GM19099 (cell line): ENCODE data around the gene FMN1.

ENCODE experiments used
- POLR2A ChIP-seq: IDR thresholded peaks from 3 replicates; pipeline ENCODE4 v1.6.1; 2011; ENCODE audit warnings: low read depth; ENCODE audit not compliant: insufficient read length; ENCODE audit errors: extremely low read depth

Gene FMN1

DNA sequence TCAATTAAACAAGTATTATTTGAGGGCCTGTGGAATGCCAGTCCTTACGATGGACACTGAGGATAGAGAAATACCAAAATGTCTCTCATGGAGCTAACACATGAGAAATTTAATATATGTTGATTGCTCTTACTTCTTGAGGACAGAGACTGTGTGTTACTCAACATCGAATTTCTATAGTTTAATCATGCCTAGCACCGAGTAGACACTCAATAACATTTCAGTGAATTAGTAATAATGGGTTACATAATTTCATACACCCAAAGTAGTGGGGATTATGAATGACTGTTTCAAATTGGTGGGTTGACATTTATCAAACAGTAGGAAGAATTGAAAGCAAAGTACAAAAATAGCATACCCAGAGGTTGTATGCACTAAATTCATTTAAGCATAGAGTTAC is 11.2 kb downstream of the FMN1 start:
- no peak for TF ChIP-seq POLR2A

DNA sequence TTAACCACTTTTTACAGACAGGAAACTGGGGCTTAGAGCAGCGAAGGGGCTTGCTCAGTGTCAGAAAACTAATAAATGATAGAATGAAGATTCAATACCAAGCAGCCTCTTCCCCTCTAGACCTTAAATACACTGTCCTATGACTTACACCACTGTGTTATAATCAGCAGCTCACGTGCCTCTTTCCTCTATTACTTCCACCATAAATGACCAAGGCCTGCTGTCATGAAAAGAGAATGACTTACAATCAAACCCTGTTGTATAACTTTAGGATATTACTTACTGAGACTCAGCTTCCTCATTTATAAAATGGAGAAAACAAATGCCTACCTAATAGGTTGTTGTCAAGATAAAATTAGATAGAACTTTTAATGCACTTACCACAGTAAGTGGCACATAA is 11.6 kb downstream of the FMN1 start:
- no peak for TF ChIP-seq POLR2A

DNA sequence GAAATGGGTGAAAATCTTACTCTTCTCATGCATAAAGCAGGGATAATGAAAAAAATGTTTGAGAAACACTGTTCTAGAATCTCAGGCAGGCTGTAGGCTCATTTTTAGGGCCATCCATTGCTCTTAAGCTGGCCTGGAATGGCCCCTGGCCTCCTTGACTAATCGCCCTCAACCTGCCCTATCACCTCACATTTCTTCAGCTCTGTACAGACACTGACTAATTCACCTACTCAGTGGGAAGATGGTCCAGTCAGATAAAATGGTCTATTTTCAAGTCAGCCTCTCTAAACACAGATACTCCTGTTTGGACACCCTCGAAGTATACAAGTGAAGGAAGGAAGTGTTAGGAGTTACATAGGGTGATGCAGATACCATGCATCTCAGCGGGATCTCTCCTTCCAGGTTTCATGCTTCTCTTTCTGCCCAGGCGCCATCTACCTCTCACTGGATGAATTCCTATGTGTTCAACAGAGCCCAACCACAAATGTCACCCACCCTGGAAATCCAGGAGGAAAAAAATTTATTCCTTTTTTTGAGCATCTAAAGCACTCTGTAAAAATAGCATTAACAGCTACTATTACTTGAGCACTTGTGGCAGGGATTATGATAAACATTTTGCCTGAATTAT is 12.1 kb downstream of the FMN1 start:
- no peak for TF ChIP-seq POLR2A

DNA sequence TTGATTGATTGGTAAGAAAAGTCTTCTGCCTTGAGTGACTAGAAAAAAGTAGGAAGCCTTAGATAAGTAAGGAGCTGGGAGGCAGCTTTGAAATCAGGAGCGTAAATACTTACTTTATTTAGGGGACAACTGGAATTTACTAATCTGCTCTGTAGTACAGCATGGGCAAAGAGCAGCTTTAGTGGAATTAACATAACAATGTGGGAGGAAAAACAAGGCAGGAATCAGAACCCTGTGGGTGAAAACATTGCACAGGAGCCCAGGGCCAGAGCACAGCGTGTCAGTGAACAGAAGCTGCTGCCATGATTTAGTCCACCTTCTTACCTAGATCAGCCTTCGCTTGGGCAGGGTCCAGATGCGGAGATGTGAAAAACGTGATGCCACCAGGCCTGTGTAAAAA is 14.6 kb downstream of the FMN1 start:
- no peak for TF ChIP-seq POLR2A

DNA sequence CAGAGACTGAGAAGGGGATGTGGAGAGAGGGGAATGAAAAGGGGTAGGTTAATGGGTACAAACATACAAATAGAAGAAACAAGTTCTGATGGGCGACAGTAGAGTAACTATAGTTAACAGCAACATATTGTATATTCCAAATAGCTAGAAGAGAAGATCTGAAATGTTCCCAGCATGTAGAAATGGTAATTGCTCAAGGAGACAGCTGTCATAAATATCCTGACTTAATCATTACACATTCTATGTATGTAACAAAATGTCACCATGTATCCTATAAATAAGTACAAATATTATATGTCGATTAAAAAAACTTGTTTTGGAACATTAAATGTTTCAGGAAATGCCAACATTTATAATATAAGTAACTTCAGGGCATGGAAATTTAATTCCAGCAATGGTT is 23.3 kb downstream of the FMN1 start:
- TF ChIP-seq POLR2A: no peak

DNA sequence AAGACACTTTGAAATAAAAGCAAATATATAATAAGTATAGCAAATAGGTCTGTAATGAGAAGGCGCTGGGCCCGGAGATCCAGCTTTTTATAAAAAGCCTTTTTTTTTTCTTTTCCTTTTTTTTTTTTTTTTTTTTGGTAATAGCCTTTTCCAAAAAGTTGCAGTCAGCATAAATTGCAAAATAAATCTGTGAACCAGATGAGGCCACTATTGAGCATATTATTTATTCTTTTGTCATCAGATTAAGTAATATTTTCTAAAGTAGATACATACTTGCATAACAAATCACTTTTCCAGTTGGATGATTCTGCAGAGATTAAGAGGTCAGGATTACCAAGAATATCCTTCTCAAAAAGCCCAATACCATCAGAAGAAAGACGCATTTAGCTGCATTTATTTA is 24.9 kb downstream of the FMN1 start:
- no peak for TF ChIP-seq POLR2A

DNA sequence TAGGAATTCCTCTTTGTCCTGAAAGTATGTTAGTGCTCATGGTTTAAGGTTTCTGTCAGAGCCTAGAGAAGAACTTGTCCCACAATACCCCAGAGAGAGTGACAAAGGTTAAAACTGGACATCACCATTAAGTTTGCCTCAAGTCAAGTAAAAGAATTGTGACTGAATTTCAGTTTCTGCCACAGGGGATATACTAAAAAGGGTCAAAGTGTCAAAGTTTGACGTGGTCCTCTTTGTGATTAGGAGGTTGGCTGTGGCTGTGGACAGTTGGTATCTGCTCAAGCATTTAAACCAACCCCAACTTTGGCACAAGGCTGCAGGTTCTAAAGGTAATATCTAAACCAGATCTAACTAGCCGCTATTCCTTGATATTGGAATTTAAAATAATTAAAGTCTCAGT is 26.1 kb downstream of the FMN1 start:
- no peak for TF ChIP-seq POLR2A

DNA sequence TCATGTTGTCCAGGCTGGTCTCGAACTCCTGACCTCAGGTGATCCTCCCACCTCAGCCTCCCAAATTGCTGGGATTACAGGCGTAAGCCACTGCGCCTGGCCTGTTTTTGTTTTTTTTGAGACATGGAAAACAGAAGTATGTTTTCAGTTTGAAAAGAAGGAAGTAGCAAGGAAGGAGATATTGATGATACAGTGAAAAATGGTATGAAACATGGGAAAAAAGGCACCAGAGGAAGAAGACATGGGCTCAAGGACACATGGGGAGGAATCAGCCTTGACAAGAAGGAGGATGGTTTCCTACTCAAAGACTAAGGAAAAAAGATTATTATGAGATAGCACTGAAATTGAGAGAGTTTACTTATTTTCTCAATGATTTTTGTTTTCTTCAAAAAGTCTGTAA is 30.7 kb downstream of the FMN1 start:
- TF ChIP-seq POLR2A: no peak

DNA sequence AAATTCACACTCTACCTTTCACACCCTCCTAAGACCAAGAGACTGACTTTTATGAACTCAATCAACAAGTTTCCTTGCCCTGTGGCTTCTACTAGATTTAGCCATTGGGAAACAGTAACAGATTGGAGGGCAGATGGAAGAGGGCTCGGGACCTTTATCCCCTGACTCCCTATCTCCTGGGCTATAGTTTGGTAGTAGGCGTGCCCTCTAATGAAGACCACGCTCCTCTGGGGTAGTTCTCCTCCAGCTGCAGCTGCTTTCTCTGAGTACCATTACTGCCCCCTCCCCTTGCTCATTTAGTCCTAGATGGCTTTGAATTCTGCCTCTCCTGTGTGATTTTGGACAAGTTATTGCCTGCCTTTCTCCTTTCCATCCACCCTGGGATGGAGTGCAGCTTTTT is 33.3 kb downstream of the FMN1 start:
- no peak for TF ChIP-seq POLR2A

DNA sequence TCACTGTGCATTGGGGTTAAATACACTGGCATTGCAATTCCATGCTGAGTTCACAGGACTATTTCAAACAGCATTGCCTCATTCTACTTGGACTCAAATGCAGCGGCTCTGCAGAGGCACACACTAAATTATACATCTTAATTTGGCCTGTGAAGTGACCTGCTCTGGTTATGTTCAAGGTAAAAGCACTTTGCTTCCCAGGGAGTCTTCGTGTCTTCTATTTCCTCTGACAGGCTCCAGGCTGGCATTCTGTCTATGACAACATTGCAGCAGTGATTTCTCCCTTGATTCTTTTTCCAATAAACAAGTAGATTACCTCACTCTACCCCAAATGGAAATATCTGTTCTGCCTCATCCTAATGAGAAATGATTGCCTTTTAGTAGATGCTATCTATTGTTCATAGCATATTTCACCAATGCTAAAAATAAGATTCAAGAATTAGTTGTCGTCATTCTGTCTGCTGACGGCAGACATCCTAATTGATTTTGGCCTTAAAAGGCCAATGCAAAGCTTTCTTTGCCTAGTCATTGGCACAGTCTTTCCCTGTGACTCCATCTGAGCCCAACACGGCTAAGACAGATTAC is 33.8 kb downstream of the FMN1 start:
- no peak for TF ChIP-seq POLR2A

DNA sequence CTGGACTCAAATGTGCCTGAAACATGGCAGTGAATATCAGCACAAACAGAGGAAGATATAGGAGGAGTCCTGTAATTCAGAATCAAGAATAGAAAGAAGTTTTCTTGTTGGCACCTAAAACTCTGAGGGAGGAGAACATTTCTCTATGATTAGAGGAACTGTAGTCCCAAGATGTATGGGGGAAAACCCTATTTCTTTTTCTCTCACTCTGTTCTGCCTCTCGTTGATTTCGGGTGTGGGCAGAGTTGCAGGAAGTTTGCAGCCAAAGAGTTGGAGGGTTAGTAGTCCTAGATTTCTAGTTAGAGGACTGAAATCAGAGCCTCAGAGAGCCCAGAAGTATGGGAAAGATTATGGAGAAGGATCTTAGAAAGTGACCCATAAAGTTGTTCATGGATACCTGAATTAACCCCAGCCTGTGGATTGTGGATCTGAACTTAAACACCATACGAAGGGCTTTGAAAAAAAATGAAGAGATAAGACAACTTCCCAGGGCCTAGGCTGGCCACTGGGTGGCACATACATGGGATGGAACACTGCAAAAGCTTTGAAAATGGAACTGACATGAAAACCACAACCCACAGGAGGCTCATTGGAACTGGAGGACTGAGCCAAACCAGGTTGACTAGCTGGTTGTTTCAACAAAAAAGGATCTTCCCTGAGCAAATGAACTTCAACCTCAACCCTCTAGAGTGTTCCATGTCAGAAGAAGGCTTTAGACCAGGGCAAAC is 34.6 kb downstream of the FMN1 start:
- TF ChIP-seq POLR2A: no peak

DNA sequence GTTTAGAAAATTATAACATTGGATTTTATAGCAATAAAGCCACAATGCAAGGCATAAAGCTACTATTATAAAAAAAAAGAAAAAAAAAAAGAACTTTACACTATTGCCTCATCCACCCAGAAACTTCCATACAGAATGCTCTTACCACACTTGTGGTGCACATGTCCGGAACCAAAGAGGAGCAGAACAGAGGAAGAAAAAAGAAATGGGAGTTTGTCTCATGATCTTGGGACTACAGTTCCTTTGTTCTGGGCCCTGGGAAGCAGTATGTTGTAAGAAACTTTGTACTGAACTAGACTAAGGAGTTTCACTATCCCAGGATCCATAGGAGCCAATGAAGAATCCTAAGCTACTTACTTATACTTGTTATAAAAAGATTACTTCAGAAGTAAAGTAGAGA is 36.1 kb downstream of the FMN1 start:
- TF ChIP-seq POLR2A: no peak

DNA sequence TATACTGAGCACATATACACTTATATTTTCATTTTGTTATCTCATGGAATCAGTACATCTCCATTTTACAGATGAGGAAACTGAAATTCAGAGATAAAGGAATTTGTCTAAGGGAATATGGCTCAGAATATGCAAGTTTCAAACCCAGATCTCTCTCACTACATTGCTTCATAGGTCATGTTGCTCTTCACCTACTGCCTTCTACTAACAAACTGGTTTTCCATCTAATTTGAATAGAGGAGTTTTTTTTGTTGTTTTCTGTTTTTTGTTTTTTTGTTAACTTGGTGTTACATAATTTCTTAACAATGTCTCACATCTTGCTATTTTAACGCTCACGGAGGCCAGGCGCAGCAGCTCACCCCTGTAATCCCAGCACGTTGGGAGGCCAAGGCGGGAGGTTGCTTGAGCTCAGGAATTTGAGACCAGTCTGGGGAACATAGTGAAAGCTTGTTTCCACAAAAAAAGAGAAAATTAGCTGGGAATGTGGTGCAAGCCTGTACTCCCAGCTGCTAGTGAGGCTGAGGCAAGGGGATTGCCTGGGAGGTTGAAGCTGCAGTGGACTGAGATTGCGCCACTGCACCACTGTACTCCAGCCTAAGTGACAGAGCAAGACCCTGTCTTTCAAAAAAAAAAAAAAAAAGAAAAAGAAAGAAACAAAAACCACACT is 37.0 kb downstream of the FMN1 start:
- TF ChIP-seq POLR2A: no peak

DNA sequence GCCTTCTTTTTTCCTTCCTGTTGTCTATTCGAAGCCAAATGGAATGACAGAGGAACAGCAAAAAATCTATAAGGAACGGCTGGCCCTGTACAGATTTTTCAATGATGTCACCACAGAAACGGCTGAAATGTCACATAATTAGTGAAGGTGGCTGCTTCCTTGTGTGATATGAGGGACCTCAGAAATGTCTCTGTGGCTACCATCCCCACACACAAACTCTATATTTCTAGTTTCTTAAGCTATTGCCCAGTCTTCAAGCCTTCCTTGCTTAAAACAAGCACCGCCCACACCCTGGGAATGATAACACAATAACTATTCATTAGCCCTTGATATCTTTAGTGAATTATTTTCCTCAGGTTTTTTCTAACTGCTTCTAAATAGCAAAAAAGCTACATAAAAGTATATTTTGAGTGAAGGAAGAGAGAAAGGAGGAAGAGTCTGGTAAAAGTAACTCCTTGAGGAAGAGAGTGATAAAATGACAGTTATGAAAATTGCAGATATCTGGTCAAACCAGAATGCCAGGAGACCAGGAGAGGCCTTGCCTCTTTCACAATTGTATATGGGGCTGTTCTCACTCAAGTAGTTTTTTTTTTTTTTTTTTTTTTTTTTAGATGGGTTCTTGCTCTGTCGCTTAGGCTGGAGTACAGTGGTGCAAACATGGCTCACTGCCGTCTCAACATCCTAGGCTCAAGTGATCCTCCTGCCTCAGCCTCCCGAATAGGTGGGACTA is 38.7 kb downstream of the FMN1 start:
- TF ChIP-seq POLR2A: no peak

DNA sequence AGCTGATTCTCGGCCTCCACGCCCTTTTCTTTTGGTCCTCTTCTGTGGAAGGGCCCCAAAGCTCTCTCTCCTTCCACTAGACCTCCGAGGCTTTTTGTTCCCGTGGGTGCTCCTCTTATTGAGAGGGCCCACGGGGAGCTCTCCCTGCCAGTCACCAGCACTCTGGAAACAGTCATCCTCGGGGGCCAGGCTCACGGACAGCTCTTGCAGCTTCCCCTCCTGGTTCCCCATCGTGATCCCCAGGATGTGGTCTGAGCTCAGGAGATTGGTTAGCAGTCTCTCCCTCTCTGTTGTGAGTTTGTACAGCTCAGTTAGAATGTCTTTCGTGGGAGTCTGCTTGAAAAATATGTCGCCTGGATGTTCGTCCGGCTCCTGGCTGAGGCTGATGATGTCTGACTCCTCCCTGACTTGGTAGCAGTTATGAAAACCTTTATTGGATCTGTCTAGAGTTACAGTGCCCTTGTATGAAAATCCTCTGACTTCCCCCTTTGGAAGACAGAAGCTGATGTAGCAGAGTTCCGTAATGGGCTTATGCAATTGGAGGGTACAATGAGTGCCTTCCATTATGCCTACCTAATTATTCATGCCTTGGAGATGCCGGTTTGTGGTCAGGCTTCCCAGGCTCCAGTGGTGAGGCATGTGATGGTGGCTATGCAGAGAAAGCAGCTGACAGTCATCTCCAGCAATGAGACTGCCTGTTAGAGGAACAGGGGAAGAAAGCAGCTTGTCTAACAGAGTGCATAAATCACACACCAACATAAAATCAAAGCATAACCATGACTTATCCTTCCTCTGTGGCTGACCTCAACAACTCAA is 40.0 kb downstream of the FMN1 start:
- TF ChIP-seq POLR2A: no peak

DNA sequence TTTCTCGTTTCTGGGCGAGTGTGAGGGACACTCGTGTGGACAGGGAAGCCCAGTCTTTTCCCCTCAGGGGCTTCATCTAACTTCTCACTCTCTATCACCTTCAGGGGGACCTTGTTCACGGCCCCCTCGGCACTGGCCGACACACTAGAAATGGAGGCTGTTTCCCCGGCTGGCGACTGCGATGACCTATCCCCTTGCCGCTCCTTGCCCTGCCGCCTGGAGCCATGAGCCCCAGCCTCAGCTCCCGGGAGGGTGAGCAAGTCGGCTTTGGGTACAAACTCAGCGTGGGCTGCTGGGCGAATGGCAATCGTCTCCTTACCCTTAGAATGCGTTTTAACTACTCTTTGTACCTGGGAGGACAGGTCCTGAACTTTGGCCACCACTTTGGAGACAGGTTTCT is 41.0 kb downstream of the FMN1 start:
- no peak for TF ChIP-seq POLR2A
